Astrocyte (in vitro differentiated cells and primary cell): ENCODE results near the gene RFC2. TPM values are rescaled to one million over a fixed set of nuclear protein-coding genes. Genes with fewer than 3 reads are reported as not detected.

Source experiments
- DNase-seq: peaks from one replicate; pipeline ENCODE4 v3.0.0-alpha.2; 2010; ENCODE audit warnings: low read depth
- FAIRE-seq: peaks from 2 replicates; lab custom pipeline; 2011; peaks lifted over from hg19 to GRCh38; lab: Jason Lieb, UNC
- H2AFZ ChIP-seq: 2 replicates; pipeline ENCODE4 v1.6.0; 2012; ENCODE audit warnings: low read depth, low read length, inconsistent platforms
- H3K27ac ChIP-seq: 2 replicates; pipeline ENCODE4 v1.5.1; 2011; ENCODE audit warnings: low read depth, low read length, inconsistent platforms
- H3K27me3 ChIP-seq: 2 replicates; pipeline ENCODE4 v1.6.0; 2011; ENCODE audit warnings: low read length, inconsistent platforms; ENCODE audit not compliant: insufficient read depth
- H3K36me3 ChIP-seq: 2 replicates; pipeline ENCODE4 v1.5.1; 2011; ENCODE audit warnings: low read length, inconsistent platforms; ENCODE audit not compliant: insufficient read depth
- H3K4me1 ChIP-seq: 2 replicates; pipeline ENCODE4 v1.5.1; 2011; ENCODE audit warnings: low read length, inconsistent platforms; ENCODE audit not compliant: insufficient read depth
- H3K4me2 ChIP-seq: 2 replicates; pipeline ENCODE4 v1.6.0; 2012; ENCODE audit warnings: low read length, inconsistent platforms
- H3K4me3 ChIP-seq: 2 replicates; pipeline ENCODE4 v1.5.1; 2011; ENCODE audit warnings: low read depth, mild to moderate bottlenecking, low read length, inconsistent platforms; ENCODE audit not compliant: insufficient read depth
- H3K79me2 ChIP-seq: 2 replicates; pipeline ENCODE4 v1.6.0; 2012; ENCODE audit warnings: mild to moderate bottlenecking, low read length, inconsistent platforms; ENCODE audit not compliant: insufficient read depth
- H3K9ac ChIP-seq: 2 replicates; pipeline ENCODE4 v1.6.0; 2012; ENCODE audit warnings: mild to moderate bottlenecking, low read length, inconsistent platforms
- H3K9me3 ChIP-seq: 2 replicates; pipeline ENCODE4 v1.5.1; 2012; ENCODE audit warnings: low read depth, mild to moderate bottlenecking, low read length, inconsistent platforms; ENCODE audit not compliant: insufficient read depth
- H4K20me1 ChIP-seq: 2 replicates; pipeline ENCODE4 v1.6.0; 2012; ENCODE audit warnings: low read length, inconsistent platforms; ENCODE audit not compliant: insufficient read depth
- H3K27ac Mint-ChIP-seq: one replicate; pipeline ENCODE4 v1.8.0; 2021; ENCODE audit warnings: mild to moderate bottlenecking, mixed read lengths; ENCODE audit not compliant: unreplicated experiment
- H3K27me3 Mint-ChIP-seq: one replicate; pipeline ENCODE4 v1.8.0; 2021; ENCODE audit warnings: low read depth, mixed read lengths; ENCODE audit not compliant: unreplicated experiment
- H3K36me3 Mint-ChIP-seq: one replicate; pipeline ENCODE4 v1.8.0; 2021; ENCODE audit warnings: low read depth, mixed read lengths; ENCODE audit not compliant: unreplicated experiment
- H3K4me1 Mint-ChIP-seq: one replicate; pipeline ENCODE4 v1.8.0; 2021; ENCODE audit warnings: low read depth, mixed read lengths; ENCODE audit not compliant: unreplicated experiment
- H3K4me3 Mint-ChIP-seq: one replicate; pipeline ENCODE4 v1.8.0; 2021; ENCODE audit warnings: mild to moderate bottlenecking, moderate library complexity, mixed read lengths; ENCODE audit not compliant: unreplicated experiment
- H3K9me3 Mint-ChIP-seq: one replicate; pipeline ENCODE4 v1.8.0; 2021; ENCODE audit warnings: mild to moderate bottlenecking, mixed read lengths; ENCODE audit not compliant: unreplicated experiment
- CTCF ChIP-seq: IDR thresholded peaks from 2 replicates; pipeline ENCODE4 v1.5.1; 2011; ENCODE audit warnings: low read depth, mild to moderate bottlenecking, inconsistent platforms, low read length, moderate library complexity; ENCODE audit not compliant: insufficient read depth
- EZH2 ChIP-seq: IDR thresholded peaks from 2 replicates; pipeline ENCODE4 v1.6.1; 2012; ENCODE audit warnings: mild to moderate bottlenecking, low read length, inconsistent platforms; ENCODE audit not compliant: insufficient read depth
- total RNA-seq: library from RNA; stranded (reverse); gene quantifications from 2 replicates; pipeline ENCODE4 v1.2.1, GENCODE V29; 2021

Gene RFC2
- total RNA-seq, 1 donor from 2014 or later = 12.3 TPM

DNA sequence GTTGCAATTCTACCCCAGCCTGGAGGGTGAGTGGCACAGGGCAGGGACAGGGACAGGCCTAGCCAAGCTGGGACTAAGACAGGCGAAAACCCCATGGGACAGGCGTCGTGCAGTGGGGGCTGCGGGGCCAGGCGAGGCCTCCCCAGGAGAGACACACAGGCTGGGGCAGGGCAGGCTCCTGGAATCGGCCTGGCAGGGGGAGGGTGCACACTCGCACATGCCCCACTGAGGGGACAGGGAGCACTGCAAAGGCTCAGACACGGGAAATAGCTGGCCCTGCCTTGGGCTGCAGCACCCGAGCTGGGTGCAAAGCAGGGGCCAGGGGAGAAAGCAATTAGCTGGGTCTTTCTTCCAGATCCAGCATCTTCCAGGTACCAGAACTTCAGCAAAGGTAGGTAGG, 34.0 kb downstream of the RFC2 start:
- no peaks in the 10 kb centered on the region for H4K20me1 ChIP-seq
- TF ChIP-seq EZH2 (no peak), CTCF (no peak)
- no peak overlapping the region for H3K27ac Mint-ChIP-seq
- H3K79me2 ChIP-seq = no peaks in the 10 kb centered on the region
- H3K4me3 Mint-ChIP-seq = no peak overlapping the region
- peaks cover 9% of the 10 kb centered on the region for H3K36me3 Mint-ChIP-seq
- no peak for FAIRE-seq
- H3K36me3 ChIP-seq = no peaks in the 10 kb centered on the region
- H3K4me1 ChIP-seq = peaks cover 4% of the 10 kb centered on the region
- H3K27ac ChIP-seq = no peak overlapping the region
- no peak overlapping the region for H3K4me3 ChIP-seq
- no peaks in the 10 kb centered on the region for H3K9me3 Mint-ChIP-seq
- no peak for DNase-seq
- no peaks in the 10 kb centered on the region for H3K9me3 ChIP-seq
- no peaks in the 10 kb centered on the region for H3K27me3 Mint-ChIP-seq
- H3K4me1 Mint-ChIP-seq = peaks cover 3% of the 10 kb centered on the region
- H2AFZ ChIP-seq = no peak overlapping the region
- H3K27me3 ChIP-seq = no peaks in the 10 kb centered on the region
- no peak overlapping the region for H3K4me2 ChIP-seq
- H3K9ac ChIP-seq = no peak overlapping the region

DNA sequence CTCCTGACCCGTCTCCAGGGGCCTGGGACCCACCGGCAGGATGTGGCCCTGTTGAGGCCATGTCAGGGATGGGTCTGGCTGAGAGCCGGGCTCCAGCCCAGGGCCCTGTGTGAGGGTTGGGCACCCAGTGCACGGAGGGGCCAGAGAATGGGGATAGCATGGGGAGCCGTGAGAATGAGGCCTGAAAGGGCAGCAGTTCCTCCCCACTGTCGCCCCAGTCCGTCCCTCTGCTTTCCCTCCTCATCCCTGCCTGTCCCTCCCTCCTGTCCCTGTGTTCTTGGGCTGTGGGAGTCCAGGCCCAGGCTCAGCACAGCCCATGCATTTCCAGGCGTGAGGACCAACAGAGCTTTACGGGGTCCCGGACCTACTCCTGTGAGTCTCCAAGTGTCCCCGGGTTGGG, 34.8 kb downstream of the RFC2 start:
- H3K9ac ChIP-seq = no peak overlapping the region
- H3K9me3 ChIP-seq = no peaks in the 10 kb centered on the region
- no peak for TF ChIP-seq CTCF
- TF ChIP-seq EZH2 = no peak
- Mint-ChIP-seq H3K4me1 (peaks cover 3% of the 10 kb centered on the region), H3K27me3 (no peaks in the 10 kb centered on the region), H3K4me3 (no peak overlapping the region), H3K36me3 (peaks cover 8% of the 10 kb centered on the region), H3K9me3 (no peaks in the 10 kb centered on the region), H3K27ac (no peak overlapping the region)
- no peak overlapping the region for H3K4me3 ChIP-seq
- DNase-seq (no peak), FAIRE-seq (no peak)
- H2AFZ ChIP-seq = no peak overlapping the region
- H3K27me3 ChIP-seq = no peaks in the 10 kb centered on the region
- no peaks in the 10 kb centered on the region for H3K79me2 ChIP-seq
- no peaks in the 10 kb centered on the region for H3K36me3 ChIP-seq
- H3K4me1 ChIP-seq = peaks cover 4% of the 10 kb centered on the region
- no peaks in the 10 kb centered on the region for H4K20me1 ChIP-seq
- no peak overlapping the region for H3K4me2 ChIP-seq
- no peak overlapping the region for H3K27ac ChIP-seq

DNA sequence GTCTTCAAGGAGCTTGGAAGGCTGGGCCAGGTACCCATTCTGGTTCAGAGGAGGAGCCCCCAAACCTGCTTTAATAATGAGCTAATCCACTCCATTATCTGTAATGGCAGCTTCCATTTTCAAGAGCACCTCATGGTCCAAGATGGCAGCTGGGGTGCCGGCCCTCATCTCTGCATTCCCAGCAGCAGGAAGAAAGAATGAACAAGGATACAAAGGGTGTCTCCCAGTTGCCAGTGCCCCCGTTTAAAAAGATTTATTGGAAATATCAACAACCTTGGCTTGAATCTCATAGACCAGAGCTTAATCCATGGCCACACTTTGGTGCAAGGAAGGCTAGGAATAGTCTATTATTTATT, 35.9 kb downstream of the RFC2 start:
- Mint-ChIP-seq H3K4me1 (peaks cover 3% of the 10 kb centered on the region), H3K36me3 (peaks cover 7% of the 10 kb centered on the region), H3K9me3 (no peaks in the 10 kb centered on the region), H3K4me3 (no peak overlapping the region), H3K27ac (no peak overlapping the region), H3K27me3 (no peaks in the 10 kb centered on the region)
- H3K36me3 ChIP-seq = no peaks in the 10 kb centered on the region
- no peak overlapping the region for H3K4me2 ChIP-seq
- no peaks in the 10 kb centered on the region for H4K20me1 ChIP-seq
- no peak overlapping the region for H3K4me3 ChIP-seq
- H3K79me2 ChIP-seq = no peaks in the 10 kb centered on the region
- no peaks in the 10 kb centered on the region for H3K9me3 ChIP-seq
- no peak for FAIRE-seq
- H3K4me1 ChIP-seq = peaks cover 4% of the 10 kb centered on the region
- no peak overlapping the region for H3K9ac ChIP-seq
- H3K27ac ChIP-seq = no peak overlapping the region
- no peak for DNase-seq
- no peak overlapping the region for H2AFZ ChIP-seq
- no peak for TF ChIP-seq EZH2
- TF ChIP-seq CTCF = no peak
- H3K27me3 ChIP-seq = no peaks in the 10 kb centered on the region
